Mesendoderm (in vitro differentiated cells): Measurements from ENCODE around the gene LYL1.

Experiments used
- DNase-seq: peaks from one replicate; pipeline ENCODE4 v3.0.0; 2013
- H2AK5ac ChIP-seq: 2 replicates; pipeline ENCODE4 v1.6.1; 2013; ENCODE audit warnings: low read length, inconsistent platforms
- H2BK120ac ChIP-seq: 2 replicates; pipeline ENCODE4 v1.6.1; 2013; ENCODE audit warnings: low read depth, mild to moderate bottlenecking, low read length, moderate library complexity, mixed read lengths
- H2BK15ac ChIP-seq: replicated peaks from 2 replicates; pipeline ENCODE4 v1.6.1; 2013; ENCODE audit warnings: low read depth, mild to moderate bottlenecking, moderate library complexity
- H2BK5ac ChIP-seq: 2 replicates; pipeline ENCODE4 v1.6.1; 2013; ENCODE audit warnings: low read length, inconsistent platforms
- H3K18ac ChIP-seq: 2 replicates; pipeline ENCODE4 v1.6.1; 2013; ENCODE audit warnings: mild to moderate bottlenecking, low read length, mixed read lengths
- H3K23ac ChIP-seq: one replicate; pipeline ENCODE4 v1.6.1; 2013; ENCODE audit warnings: low read length
- H3K27ac ChIP-seq: 2 replicates; pipeline ENCODE4 v1.5.1; 2013; ENCODE audit warnings: low read depth, mild to moderate bottlenecking, inconsistent platforms, low read length, moderate library complexity
- H3K27me3 ChIP-seq: 2 replicates; pipeline ENCODE4 v1.6.1; 2013; ENCODE audit warnings: low read length, control low read depth, mild to moderate bottlenecking, inconsistent platforms; ENCODE audit not compliant: insufficient read depth, poor library complexity
- H3K36me3 ChIP-seq: 2 replicates; pipeline ENCODE4 v1.6.1; 2013; ENCODE audit warnings: low read length, inconsistent platforms; ENCODE audit not compliant: control insufficient read depth, insufficient read depth
- H3K4ac ChIP-seq: one replicate; pipeline ENCODE4 v1.6.1; 2013; ENCODE audit warnings: low read depth, mild to moderate bottlenecking, low read length, moderate library complexity
- H3K4me1 ChIP-seq: 2 replicates; pipeline ENCODE4 v1.6.1; 2013; ENCODE audit warnings: low read depth, low read length, inconsistent platforms; ENCODE audit not compliant: control insufficient read depth
- H3K4me2 ChIP-seq: 2 replicates; pipeline ENCODE4 v1.6.1; 2013; ENCODE audit warnings: low read length
- H3K4me3 ChIP-seq: 2 replicates; pipeline ENCODE4 v1.5.1; 2013; ENCODE audit warnings: mild to moderate bottlenecking, low read length
- H3K56ac ChIP-seq: one replicate; pipeline ENCODE4 v1.6.1; 2013; ENCODE audit warnings: low read length
- H3K79me1 ChIP-seq: 2 replicates; pipeline ENCODE4 v1.6.1; 2013; ENCODE audit warnings: low read length, inconsistent platforms
- H3K79me2 ChIP-seq: 2 replicates; pipeline ENCODE4 v1.6.1; 2013; ENCODE audit warnings: mild to moderate bottlenecking, low read length; ENCODE audit not compliant: control insufficient read depth, insufficient read depth
- H3K9ac ChIP-seq: 2 replicates; pipeline ENCODE4 v1.6.1; 2013; ENCODE audit warnings: low read length, inconsistent platforms
- H4K5ac ChIP-seq: one replicate; pipeline ENCODE4 v1.6.1; 2013; ENCODE audit warnings: low read length
- H4K8ac ChIP-seq: one replicate; pipeline ENCODE4 v1.6.1; 2013; ENCODE audit warnings: low read depth, mild to moderate bottlenecking, control low read depth, low read length, moderate library complexity
- WGBS: extraction: QIAGEN DNeasy Blood & Tissue Kit; methylation state at CpG from one replicate; pipeline ENCODE4 v1.1.7; 2013; ENCODE audit warnings: low lambda C conversion rate, missing lambda C conversion rate; ENCODE audit not compliant: insufficient coverage; ENCODE audit errors: extremely low coverage; 5-methylcytosine and 5-hydroxymethylcytosine counted together

LYL1 gene

DNA sequence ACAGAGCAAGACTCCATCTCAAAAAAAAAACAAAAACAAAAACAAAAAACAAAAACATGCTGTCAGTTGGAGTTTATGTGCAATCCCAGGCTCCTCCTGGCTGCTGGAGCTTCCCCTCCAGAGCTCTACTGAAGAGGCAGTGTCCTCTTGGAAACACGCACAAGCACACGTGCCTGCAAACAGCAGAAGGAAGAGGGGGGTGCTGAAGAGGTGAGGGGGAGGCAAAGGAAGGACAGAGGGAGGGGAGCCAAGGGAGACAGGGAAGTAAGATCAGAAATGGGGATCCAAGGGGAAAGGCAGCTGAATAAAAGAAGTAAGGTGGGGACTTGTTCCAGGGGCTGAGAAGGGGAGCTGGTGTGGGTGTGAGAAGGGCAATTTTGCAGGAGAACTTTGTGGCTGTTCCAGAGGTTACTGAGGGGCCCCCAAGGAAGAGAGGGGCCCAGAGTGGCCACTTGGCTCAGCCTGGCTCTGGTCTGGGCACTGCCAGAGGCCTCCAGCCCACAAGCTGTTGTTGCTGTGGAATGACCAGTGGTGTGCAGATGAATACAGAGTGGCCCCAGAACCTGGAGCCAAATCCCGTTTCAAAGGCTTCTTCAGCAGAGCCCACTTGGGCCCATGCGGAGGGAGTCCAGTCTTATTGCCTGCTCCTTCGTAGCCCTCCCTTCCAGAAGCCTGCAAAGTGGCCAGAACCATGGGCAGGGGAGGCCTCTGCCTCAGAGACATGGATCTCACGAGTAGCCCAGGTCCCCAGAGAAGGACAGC lies 34.4 kb downstream of the LYL1 start:
- H3K4me3 ChIP-seq: no peak overlapping the region
- no peak overlapping the region for H2BK5ac ChIP-seq
- H3K9ac ChIP-seq: no peak overlapping the region
- H3K79me2 ChIP-seq: no peaks in the 10 kb centered on the region
- no peak overlapping the region for H3K18ac ChIP-seq
- peaks cover 2% of the 10 kb centered on the region for H3K27me3 ChIP-seq
- no peak overlapping the region for H2BK120ac ChIP-seq
- H2AK5ac ChIP-seq: no peak overlapping the region
- H4K5ac ChIP-seq: no peak overlapping the region
- peaks cover 1% of the 10 kb centered on the region for H3K4me1 ChIP-seq
- H2BK15ac ChIP-seq: no peak overlapping the region
- H3K79me1 ChIP-seq: no peaks in the 10 kb centered on the region
- no peak overlapping the region for H3K56ac ChIP-seq
- H3K23ac ChIP-seq: no peak overlapping the region
- WGBS: no CpG with 5 or more reads among the region's 6 CpGs
- no peak overlapping the region for H3K4me2 ChIP-seq
- H3K36me3 ChIP-seq: no peaks in the 10 kb centered on the region
- no peak for DNase-seq
- no peak overlapping the region for H4K8ac ChIP-seq
- no peak overlapping the region for H3K4ac ChIP-seq
- H3K27ac ChIP-seq: no peak overlapping the region

DNA sequence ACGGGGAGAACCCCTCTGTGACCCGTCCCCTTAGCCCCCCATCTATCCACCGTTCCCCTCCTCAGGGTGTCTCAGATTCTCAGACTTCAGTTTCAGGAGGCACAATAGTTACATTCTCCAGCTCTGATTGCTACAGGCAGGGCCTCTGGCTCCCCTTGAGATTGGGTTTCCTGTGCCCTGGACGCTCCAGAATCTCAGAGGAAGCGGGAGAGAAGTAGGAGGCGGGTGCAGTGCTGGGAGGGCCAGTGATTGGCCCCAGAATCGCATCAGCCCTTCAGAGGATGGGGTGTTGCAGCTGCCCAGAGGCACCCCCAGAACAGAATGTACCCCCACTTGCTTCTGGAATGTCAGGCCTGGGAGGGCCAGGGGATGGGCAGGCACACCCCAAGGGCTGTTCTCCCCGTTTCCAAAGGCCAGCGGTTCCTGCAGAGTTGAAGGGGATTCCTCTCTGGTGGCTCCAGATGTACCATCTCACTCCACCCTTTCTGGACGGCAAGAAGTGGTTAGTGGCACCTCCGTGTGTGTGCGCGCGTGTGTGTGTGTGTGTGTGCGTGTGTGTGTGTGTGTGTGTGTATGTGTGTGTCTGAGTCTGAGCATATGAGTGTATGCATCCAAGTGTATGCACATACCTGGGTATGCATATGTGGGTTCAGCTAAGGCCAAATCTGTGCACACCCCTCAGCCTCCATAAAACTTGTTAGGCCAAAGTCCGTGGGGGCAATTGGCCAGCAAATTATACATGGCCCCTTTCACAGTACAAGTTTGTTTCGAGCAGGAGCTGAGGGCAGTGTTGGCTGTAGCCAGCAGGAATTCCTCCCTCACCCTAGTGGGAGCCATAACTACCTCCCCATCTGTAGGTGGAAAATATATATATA lies 35.5 kb downstream of the LYL1 start:
- Histone ChIP-seq H3K27ac (no peak overlapping the region), H3K4me3 (no peak overlapping the region), H3K56ac (no peak overlapping the region), H3K23ac (no peak overlapping the region), H3K79me1 (no peaks in the 10 kb centered on the region), H3K18ac (no peak overlapping the region), H2BK120ac (no peak overlapping the region), H3K36me3 (no peaks in the 10 kb centered on the region), H3K9ac (no peak overlapping the region), H3K4ac (no peak overlapping the region), H4K8ac (no peak overlapping the region), H2BK15ac (no peak overlapping the region), H4K5ac (no peak overlapping the region), H3K4me2 (no peak overlapping the region), H2BK5ac (no peak overlapping the region), H3K27me3 (peaks cover 12% of the 10 kb centered on the region), H2AK5ac (no peak overlapping the region), H3K4me1 (peaks cover 1% of the 10 kb centered on the region), H3K79me2 (no peaks in the 10 kb centered on the region)
- no CpG with 5 or more reads among the region's 17 CpGs for WGBS
- no peak for DNase-seq

GRCh38 chr19:13066226-13066625 lies 36.4 kb downstream of the LYL1 start:
- Histone ChIP-seq H3K4me2 (no peak overlapping the region), H3K27me3 (peaks cover 17% of the 10 kb centered on the region), H3K27ac (no peak overlapping the region), H2BK15ac (no peak overlapping the region), H4K5ac (no peak overlapping the region), H3K18ac (no peak overlapping the region), H2AK5ac (no peak overlapping the region), H2BK120ac (no peak overlapping the region), H3K56ac (no peak overlapping the region), H3K4me1 (peaks cover 1% of the 10 kb centered on the region), H3K79me1 (no peaks in the 10 kb centered on the region), H4K8ac (no peak overlapping the region), H2BK5ac (no peak overlapping the region), H3K4ac (no peak overlapping the region), H3K4me3 (no peak overlapping the region), H3K79me2 (no peaks in the 10 kb centered on the region), H3K23ac (no peak overlapping the region), H3K9ac (no peak overlapping the region), H3K36me3 (no peaks in the 10 kb centered on the region)
- DNase-seq: no peak
- no CpG with 5 or more reads among the region's 5 CpGs for WGBS

DNA sequence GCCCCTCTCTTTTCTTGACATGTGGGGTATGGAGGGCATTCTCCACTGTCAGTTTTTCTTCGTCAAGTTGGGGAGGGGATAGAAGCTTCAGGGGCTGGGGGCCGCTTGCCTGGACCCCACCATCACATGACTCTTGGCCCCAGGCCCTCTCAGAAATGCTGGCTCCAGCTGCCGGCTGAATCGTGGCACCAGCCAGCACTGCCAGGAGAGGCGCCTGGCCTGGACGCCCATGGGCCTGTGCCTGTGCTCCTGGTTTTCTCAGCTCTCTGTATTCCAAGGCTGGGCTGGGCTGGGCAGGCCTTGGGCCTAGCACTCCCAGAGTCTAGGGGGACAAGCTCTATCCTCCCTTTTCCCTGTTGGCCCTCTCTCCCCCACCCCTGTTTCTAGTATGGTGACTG lies 38.6 kb downstream of the LYL1 start:
- no peaks in the 10 kb centered on the region for H3K79me1 ChIP-seq
- no peak overlapping the region for H3K18ac ChIP-seq
- no peak overlapping the region for H4K8ac ChIP-seq
- H4K5ac ChIP-seq: no peak overlapping the region
- H3K9ac ChIP-seq: no peak overlapping the region
- H3K79me2 ChIP-seq: no peaks in the 10 kb centered on the region
- DNase-seq: no peak
- no peaks in the 10 kb centered on the region for H3K36me3 ChIP-seq
- no peak overlapping the region for H2BK15ac ChIP-seq
- H3K4ac ChIP-seq: no peak overlapping the region
- WGBS: no CpG with 5 or more reads among the region's 6 CpGs
- no peak overlapping the region for H2BK5ac ChIP-seq
- H2AK5ac ChIP-seq: no peak overlapping the region
- H3K4me3 ChIP-seq: no peak overlapping the region
- H3K23ac ChIP-seq: no peak overlapping the region
- H3K27me3 ChIP-seq: peaks cover 27% of the 10 kb centered on the region
- H3K56ac ChIP-seq: no peak overlapping the region
- H3K4me1 ChIP-seq: no peaks in the 10 kb centered on the region
- H2BK120ac ChIP-seq: no peak overlapping the region
- no peak overlapping the region for H3K27ac ChIP-seq
- no peak overlapping the region for H3K4me2 ChIP-seq

GRCh38 chr19:13063461-13064091 lies 39.1 kb downstream of the LYL1 start:
- no peak overlapping the region for H2BK120ac ChIP-seq
- DNase-seq: no peak
- H3K4me3 ChIP-seq: no peak overlapping the region
- no peak overlapping the region for H3K56ac ChIP-seq
- no peaks in the 10 kb centered on the region for H3K36me3 ChIP-seq
- no peak overlapping the region for H3K4me2 ChIP-seq
- no peak overlapping the region for H3K23ac ChIP-seq
- H3K27me3 ChIP-seq: peaks cover 30% of the 10 kb centered on the region
- H3K27ac ChIP-seq: no peak overlapping the region
- H3K79me2 ChIP-seq: no peaks in the 10 kb centered on the region
- H3K9ac ChIP-seq: no peak overlapping the region
- no peak overlapping the region for H3K4ac ChIP-seq
- no peak overlapping the region for H4K5ac ChIP-seq
- H3K18ac ChIP-seq: no peak overlapping the region
- no peaks in the 10 kb centered on the region for H3K79me1 ChIP-seq
- H2AK5ac ChIP-seq: no peak overlapping the region
- H4K8ac ChIP-seq: no peak overlapping the region
- no peaks in the 10 kb centered on the region for H3K4me1 ChIP-seq
- H2BK15ac ChIP-seq: no peak overlapping the region
- WGBS: no CpG with 5 or more reads among the region's 5 CpGs
- H2BK5ac ChIP-seq: no peak overlapping the region
